ENCODE results near the gene B3GNT8. TPM values are rescaled to one million over a fixed set of nuclear protein-coding genes. Genes with fewer than 3 reads are reported as not detected.

B3GNT8 gene
- total and polyA plus RNA-seq, 9 of the 15 experiments (the other 6 are each of a cell fraction or from before 2014, with no cell fraction given) = 0.11 to 2.9 (median 0.65) TPM; not detected in 2

- TF ChIP-seq PRPF4 (IDR thresholded peaks at IDR 0.05; ENCODE audit: insufficient read depth, low read depth, low read length, poor library complexity, severe bottlenecking) (no peak), ATF7 (IDR thresholded peaks at IDR 0.05) (peak; percentile 85)
Observed at GRCh38 chr19:41439441-41440222, 12.5 kb upstream of the B3GNT8 start, which contains the start of gene DMAC2 (continued).

- ATAC-seq (no peak), DNase-seq (ENCODE audit: extremely low read depth in 1 of 4, low spot score in 3 of 4) (no peak), FAIRE-seq (no peak)
- intact Hi-C loops (cut with micrococcal nuclease) = loop anchor here (2.0 to 10.0 kb wide), 3 partner anchors 73 to 173 kb away; partner anchors contain the start of genes B9D2 and HNRNPUL1
- H3K36me3 ChIP-seq (ENCODE audit: control insufficient read depth, insufficient read depth, low read length) = peaks cover 20% of the 10 kb centered on the region; the same call in 2 of the 3 replicates
- in situ Hi-C loops (cut with MboI) = no loop called here
- H3K4me3 ChIP-seq = no peak overlapping the region
- no peaks in the 10 kb centered on the region for H3K9me1 ChIP-seq (ENCODE audit: control insufficient read depth, insufficient read depth, low read length)
- H2AFZ ChIP-seq (ENCODE audit: low read depth, low read length) = no peak overlapping the region
- POLR2A ChIA-PET = interaction anchor here (0.6 to 3.0 kb wide), 3 partner anchors 10 to 173 kb away, joined by 3 to 15 read pairs (median 8); partner anchors contain the start of gene B3GNT8
- no peaks in the 10 kb centered on the region for H3K27me3 ChIP-seq (ENCODE audit: control insufficient read depth in 2 of 2, insufficient read depth in 2 of 2, low read length in 2 of 2)
- H3K9ac ChIP-seq (ENCODE audit: insufficient read depth in 1 of 2, low read depth in 2 of 2, low read length in 2 of 2) = no peak overlapping the region; a peak in 1 of 4 replicates
- no peaks in the 10 kb centered on the region for H3K9me3 ChIP-seq (replicated peaks; ENCODE audit: control insufficient read depth, insufficient read depth, low read depth, low read length)
- H3K79me2 ChIP-seq (ENCODE audit: control insufficient read depth, insufficient read depth, low read length) = peaks cover 10% of the 10 kb centered on the region
- no peaks in the 10 kb centered on the region for H4K20me1 ChIP-seq (replicated peaks; ENCODE audit: control insufficient read depth, insufficient read depth, low read length)
- no peak overlapping the region for H3K4me2 ChIP-seq (ENCODE audit: insufficient read depth, low read length)
- CTCF ChIA-PET (ENCODE audit: low intra/inter-chr PET ratio) = interaction anchor here (0.6 kb wide), 1 partner anchor 125 kb away, joined by 5 read pairs; no protein-coding TSS in a partner anchor
- no TSS peak for BruUV-seq (replicated peaks)
- peaks cover 6 to 21% of the 10 kb centered on the region in 2 experiments; a peak in 4 of 5 replicates for H3K4me1 ChIP-seq (replicated peaks in 1 of 2; ENCODE audit: control insufficient read depth in 2 of 2, insufficient read depth in 2 of 2, low read length in 2 of 2)
- 86% methylated on average over 7 of the region's 7 CpGs for WGBS (ENCODE audit: insufficient coverage, low coverage, missing lambda C conversion rate)
- no peak overlapping the region for H3K27ac ChIP-seq (ENCODE audit: extremely low read depth, low read depth, low read length)
- TF ChIP-seq NRF1 (conservative IDR thresholded peaks at IDR 0.05 in 1 of 2, IDR thresholded peaks at IDR 0.05 in 1 of 2) (no peak), ZBTB49 (CRISPR knock-in tag; IDR thresholded peaks at IDR 0.05; ENCODE audit: borderline replicate concordance) (no peak), IRF9 (tag; IDR thresholded peaks at IDR 0.05) (no peak), SUPT5H (IDR thresholded peaks at IDR 0.05) (no peak), ADNP (tag; IDR thresholded peaks at IDR 0.05) (no peak), ZNF592 (IDR thresholded peaks at IDR 0.05) (no peak)
Observed at GRCh38 chr19:41437944-41438574, 10.9 kb upstream of the B3GNT8 start.

Measured in K562 (cell line).